ENCODE measurements around the gene BICRA.

Gene BICRA

DNA sequence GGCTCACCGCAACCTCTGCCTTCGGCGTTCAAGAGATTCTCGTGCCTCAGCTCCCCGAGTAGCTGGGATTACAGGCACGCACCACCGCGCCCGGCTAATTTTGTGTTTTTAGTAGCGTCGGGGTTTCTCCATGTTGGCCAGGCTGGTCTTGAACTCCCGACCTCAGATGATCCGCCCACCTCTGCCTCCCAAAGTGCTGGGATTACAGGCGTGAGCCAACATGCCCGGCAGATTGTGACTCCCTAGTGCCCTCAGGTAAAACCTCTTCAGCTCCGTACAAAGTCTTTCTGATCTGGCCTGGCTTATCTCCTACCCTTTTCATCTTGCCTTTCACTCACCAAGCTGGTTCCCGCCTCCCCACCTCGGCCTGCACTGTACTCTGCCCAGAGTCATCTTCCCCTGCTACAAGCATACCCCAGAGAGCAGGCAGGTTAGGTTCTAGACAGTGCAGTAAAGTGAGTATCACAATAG is 15.0 kb downstream of the BICRA start:
- TF ChIP-seq EZH2 (IDR thresholded peaks at IDR 0.05; ENCODE audit: borderline replicate concordance, low read length) = no peak
- TF ChIP-seq, protein P1, sequence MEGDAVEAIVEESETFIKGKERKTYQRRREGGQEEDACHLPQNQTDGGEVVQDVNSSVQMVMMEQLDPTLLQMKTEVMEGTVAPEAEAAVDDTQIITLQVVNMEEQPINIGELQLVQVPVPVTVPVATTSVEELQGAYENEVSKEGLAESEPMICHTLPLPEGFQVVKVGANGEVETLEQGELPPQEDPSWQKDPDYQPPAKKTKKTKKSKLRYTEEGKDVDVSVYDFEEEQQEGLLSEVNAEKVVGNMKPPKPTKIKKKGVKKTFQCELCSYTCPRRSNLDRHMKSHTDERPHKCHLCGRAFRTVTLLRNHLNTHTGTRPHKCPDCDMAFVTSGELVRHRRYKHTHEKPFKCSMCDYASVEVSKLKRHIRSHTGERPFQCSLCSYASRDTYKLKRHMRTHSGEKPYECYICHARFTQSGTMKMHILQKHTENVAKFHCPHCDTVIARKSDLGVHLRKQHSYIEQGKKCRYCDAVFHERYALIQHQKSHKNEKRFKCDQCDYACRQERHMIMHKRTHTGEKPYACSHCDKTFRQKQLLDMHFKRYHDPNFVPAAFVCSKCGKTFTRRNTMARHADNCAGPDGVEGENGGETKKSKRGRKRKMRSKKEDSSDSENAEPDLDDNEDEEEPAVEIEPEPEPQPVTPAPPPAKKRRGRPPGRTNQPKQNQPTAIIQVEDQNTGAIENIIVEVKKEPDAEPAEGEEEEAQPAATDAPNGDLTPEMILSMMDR (IDR thresholded peaks at IDR 0.05; ENCODE audit: low read length) = no peak
- Histone ChIP-seq H3K9me3 (ENCODE audit: low read length) (no peaks in the 10 kb centered on the region), H3F3A (ENCODE audit: insufficient read depth, low read length) (no peaks in the 10 kb centered on the region), H3K9me2 (ENCODE audit: low read depth, low read length) (no peaks in the 10 kb centered on the region), H3K27ac (ENCODE audit: low read depth, low read length, poor library complexity, severe bottlenecking) (no peak overlapping the region), H3K79me2 (ENCODE audit: insufficient read depth, low read length) (peaks cover 11% of the 10 kb centered on the region; the same call in 1 of the 2 replicates), H3K27me3 (ENCODE audit: insufficient read depth, low read length) (no peaks in the 10 kb centered on the region), H2AFZ (ENCODE audit: low read length) (no peak overlapping the region), H3K4me2 (ENCODE audit: low read length) (no peak overlapping the region), H3K4me3 (ENCODE audit: low read depth, low read length, poor library complexity, severe bottlenecking) (no peak overlapping the region), H3K36me3 (ENCODE audit: insufficient read depth, low read length) (peaks cover 5% of the 10 kb centered on the region; the same call in 1 of the 2 replicates), H3K9ac (ENCODE audit: low read length) (no peak overlapping the region), H4K20me1 (ENCODE audit: insufficient read depth, low read length) (no peaks in the 10 kb centered on the region), H3K4me1 (ENCODE audit: insufficient read depth, low read length, severe bottlenecking) (no peaks in the 10 kb centered on the region)

DNA sequence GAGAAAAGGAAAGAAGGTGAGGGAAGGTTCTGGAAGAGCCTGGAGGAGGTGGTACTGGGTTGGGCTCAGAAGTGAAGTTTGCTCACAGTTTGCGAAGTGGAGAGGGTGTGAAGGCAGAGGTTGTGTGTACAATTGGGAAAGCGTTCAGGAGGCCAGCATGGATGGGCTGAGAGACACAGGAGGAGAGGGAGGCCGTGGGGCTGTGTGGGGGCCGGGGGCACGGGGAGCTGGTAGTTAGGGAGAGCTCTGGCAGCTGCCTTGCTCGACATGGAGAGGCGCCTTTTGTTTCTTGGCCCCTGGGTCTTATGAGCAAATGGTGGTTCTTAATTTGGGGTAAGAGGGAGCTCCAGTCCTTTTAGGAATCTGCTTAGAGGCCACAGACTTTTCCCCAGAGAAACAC is 16.7 kb downstream of the BICRA start:
- H3K27me3 ChIP-seq (ENCODE audit: insufficient read depth, low read length) = no peaks in the 10 kb centered on the region
- no peak overlapping the region for H3K27ac ChIP-seq (ENCODE audit: low read depth, low read length, poor library complexity, severe bottlenecking)
- H4K20me1 ChIP-seq (ENCODE audit: insufficient read depth, low read length) = no peaks in the 10 kb centered on the region

DNA sequence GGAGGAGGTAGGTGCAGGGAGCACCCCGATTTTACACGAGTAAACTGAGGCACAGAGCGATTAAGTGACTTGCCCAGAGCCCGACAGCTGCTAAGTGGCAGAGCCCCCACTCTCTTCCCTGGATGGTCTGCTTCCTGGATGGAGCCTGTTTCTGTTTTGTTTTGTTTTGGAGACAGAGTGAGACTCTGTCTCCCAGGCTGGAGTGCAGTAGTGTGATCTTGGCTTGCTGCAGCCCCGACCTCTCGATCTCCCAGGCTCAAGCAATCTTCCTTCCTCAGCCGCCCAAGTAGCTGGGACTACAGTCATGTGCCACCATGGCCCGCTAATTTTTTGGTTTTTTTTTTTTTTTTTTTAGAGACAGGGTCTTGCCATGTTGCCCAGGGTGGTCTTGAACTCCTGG is 17.3 kb downstream of the BICRA start:
- Histone ChIP-seq H3K27me3 (ENCODE audit: insufficient read depth, low read length) (no peaks in the 10 kb centered on the region), H3K4me1 (ENCODE audit: insufficient read depth, low read length, severe bottlenecking) (no peaks in the 10 kb centered on the region), H3K4me3 (ENCODE audit: low read depth, low read length, poor library complexity, severe bottlenecking) (no peak overlapping the region), H3K79me2 (ENCODE audit: insufficient read depth, low read length) (peaks cover 13% of the 10 kb centered on the region; the same call in 1 of the 2 replicates), H3K4me2 (ENCODE audit: low read length) (no peak overlapping the region), H3K9ac (ENCODE audit: low read length) (no peak overlapping the region), H4K20me1 (ENCODE audit: insufficient read depth, low read length) (no peaks in the 10 kb centered on the region), H3K9me3 (ENCODE audit: low read length) (no peaks in the 10 kb centered on the region), H3K36me3 (ENCODE audit: insufficient read depth, low read length) (peaks cover 18% of the 10 kb centered on the region), H3F3A (ENCODE audit: insufficient read depth, low read length) (no peaks in the 10 kb centered on the region), H2AFZ (ENCODE audit: low read length) (no peak overlapping the region), H3K9me2 (ENCODE audit: low read depth, low read length) (no peaks in the 10 kb centered on the region), H3K27ac (ENCODE audit: low read depth, low read length, poor library complexity, severe bottlenecking) (no peak overlapping the region)
- no peak for TF ChIP-seq EZH2 (IDR thresholded peaks at IDR 0.05; ENCODE audit: borderline replicate concordance, low read length)
- TF ChIP-seq, protein P1 (IDR thresholded peaks at IDR 0.05; ENCODE audit: low read length) = no peak

More for the DNA sequence above, 16.7 kb downstream of the BICRA start:
- Histone ChIP-seq H3K4me2 (ENCODE audit: low read length) (no peak overlapping the region), H3K9me3 (ENCODE audit: low read length) (no peaks in the 10 kb centered on the region), H3K36me3 (ENCODE audit: insufficient read depth, low read length) (peaks cover 14% of the 10 kb centered on the region), H3K4me3 (ENCODE audit: low read depth, low read length, poor library complexity, severe bottlenecking) (no peak overlapping the region), H3K4me1 (ENCODE audit: insufficient read depth, low read length, severe bottlenecking) (no peaks in the 10 kb centered on the region), H3F3A (ENCODE audit: insufficient read depth, low read length) (no peaks in the 10 kb centered on the region), H3K9me2 (ENCODE audit: low read depth, low read length) (no peaks in the 10 kb centered on the region), H3K79me2 (ENCODE audit: insufficient read depth, low read length) (peaks cover 9% of the 10 kb centered on the region; the same call in 1 of the 2 replicates), H2AFZ (ENCODE audit: low read length) (no peak overlapping the region), H3K9ac (ENCODE audit: low read length) (no peak overlapping the region)
- TF ChIP-seq, protein P1 (IDR thresholded peaks at IDR 0.05; ENCODE audit: low read length) = no peak
- TF ChIP-seq EZH2 (IDR thresholded peaks at IDR 0.05; ENCODE audit: borderline replicate concordance, low read length) = no peak
